ENCODE results near the gene MFRP. TPM values are rescaled to one million over a fixed set of nuclear protein-coding genes. Genes with fewer than 3 reads are reported as not detected.

MFRP gene
- total RNA-seq, 1 experiment from 2014 or later: not detected

DNA sequence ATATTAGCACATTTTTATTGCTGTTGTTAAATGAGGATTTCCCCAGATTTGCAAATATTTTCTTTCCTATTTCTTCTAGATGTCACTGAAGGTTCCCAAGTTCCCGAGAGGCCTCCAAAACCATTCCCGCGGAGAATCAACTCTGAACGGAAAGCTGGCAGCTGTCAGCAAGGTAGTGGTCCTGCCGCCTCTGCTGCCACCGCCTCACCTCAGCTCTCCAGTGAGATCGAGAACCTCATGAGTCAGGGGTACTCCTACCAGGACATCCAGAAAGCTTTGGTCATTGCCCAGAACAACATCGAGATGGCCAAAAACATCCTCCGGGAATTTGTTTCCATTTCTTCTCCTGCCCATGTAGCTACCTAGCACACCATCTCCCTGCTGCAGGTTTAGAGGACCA is 47.1 kb downstream of the MFRP start:
- H3K27me3 Mint-ChIP-seq (ENCODE audit: unreplicated experiment): no peaks in the 10 kb centered on the region
- peaks cover 5% of the 10 kb centered on the region for H3K36me3 Mint-ChIP-seq (ENCODE audit: insufficient read depth, unreplicated experiment)
- no peaks in the 10 kb centered on the region for H3K9me3 Mint-ChIP-seq (ENCODE audit: low read depth, unreplicated experiment)
- DNase-seq: no peak
- H3K4me1 Mint-ChIP-seq (ENCODE audit: low read depth, unreplicated experiment): no peaks in the 10 kb centered on the region
- CTCF ChIA-PET: no interaction called here
- no TSS peak for BruUV-seq (replicated peaks)
- no peak overlapping the region for H3K4me3 Mint-ChIP-seq (ENCODE audit: low read depth, unreplicated experiment)
- TF ChIP-seq, protein P1, sequence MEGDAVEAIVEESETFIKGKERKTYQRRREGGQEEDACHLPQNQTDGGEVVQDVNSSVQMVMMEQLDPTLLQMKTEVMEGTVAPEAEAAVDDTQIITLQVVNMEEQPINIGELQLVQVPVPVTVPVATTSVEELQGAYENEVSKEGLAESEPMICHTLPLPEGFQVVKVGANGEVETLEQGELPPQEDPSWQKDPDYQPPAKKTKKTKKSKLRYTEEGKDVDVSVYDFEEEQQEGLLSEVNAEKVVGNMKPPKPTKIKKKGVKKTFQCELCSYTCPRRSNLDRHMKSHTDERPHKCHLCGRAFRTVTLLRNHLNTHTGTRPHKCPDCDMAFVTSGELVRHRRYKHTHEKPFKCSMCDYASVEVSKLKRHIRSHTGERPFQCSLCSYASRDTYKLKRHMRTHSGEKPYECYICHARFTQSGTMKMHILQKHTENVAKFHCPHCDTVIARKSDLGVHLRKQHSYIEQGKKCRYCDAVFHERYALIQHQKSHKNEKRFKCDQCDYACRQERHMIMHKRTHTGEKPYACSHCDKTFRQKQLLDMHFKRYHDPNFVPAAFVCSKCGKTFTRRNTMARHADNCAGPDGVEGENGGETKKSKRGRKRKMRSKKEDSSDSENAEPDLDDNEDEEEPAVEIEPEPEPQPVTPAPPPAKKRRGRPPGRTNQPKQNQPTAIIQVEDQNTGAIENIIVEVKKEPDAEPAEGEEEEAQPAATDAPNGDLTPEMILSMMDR (IDR thresholded peaks at IDR 0.05; ENCODE audit: unreplicated experiment): no peak
- intact Hi-C loops (cut with micrococcal nuclease; ENCODE audit: unreplicated experiment): no loop called here
- no peak overlapping the region for H3K27ac Mint-ChIP-seq (ENCODE audit: unreplicated experiment)

DNA sequence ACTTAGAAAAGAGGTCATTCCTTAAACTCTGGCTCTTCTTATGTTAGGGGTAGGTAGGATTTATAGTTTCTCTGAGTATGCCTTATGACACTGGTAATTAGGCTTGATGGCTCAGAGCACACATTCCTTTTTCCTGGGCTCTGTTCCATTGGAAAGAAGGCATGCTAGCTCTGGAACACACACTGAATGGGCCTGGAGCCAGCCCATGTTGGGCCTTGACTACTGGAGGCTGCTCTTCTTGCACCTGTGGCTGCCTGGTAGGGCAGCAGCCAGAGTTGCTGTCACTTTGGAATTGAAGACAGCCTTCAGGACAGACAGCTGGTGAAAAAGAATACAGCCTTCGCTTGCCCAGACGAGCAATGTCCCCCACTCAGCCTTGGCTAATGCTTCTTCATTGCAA is 47.8 kb downstream of the MFRP start:
- TF ChIP-seq, protein P1 (IDR thresholded peaks at IDR 0.05; ENCODE audit: unreplicated experiment): no peak
- H3K27ac Mint-ChIP-seq (ENCODE audit: unreplicated experiment): no peak overlapping the region
- H3K4me3 Mint-ChIP-seq (ENCODE audit: low read depth, unreplicated experiment): no peak overlapping the region
- peaks cover 5% of the 10 kb centered on the region for H3K36me3 Mint-ChIP-seq (ENCODE audit: insufficient read depth, unreplicated experiment)
- no peaks in the 10 kb centered on the region for H3K4me1 Mint-ChIP-seq (ENCODE audit: low read depth, unreplicated experiment)
- no peaks in the 10 kb centered on the region for H3K27me3 Mint-ChIP-seq (ENCODE audit: unreplicated experiment)
- intact Hi-C loops (cut with micrococcal nuclease; ENCODE audit: unreplicated experiment): no loop called here
- no peak for DNase-seq
- CTCF ChIA-PET: no interaction called here
- no TSS peak for BruUV-seq (replicated peaks)
- H3K9me3 Mint-ChIP-seq (ENCODE audit: low read depth, unreplicated experiment): no peaks in the 10 kb centered on the region

DNA sequence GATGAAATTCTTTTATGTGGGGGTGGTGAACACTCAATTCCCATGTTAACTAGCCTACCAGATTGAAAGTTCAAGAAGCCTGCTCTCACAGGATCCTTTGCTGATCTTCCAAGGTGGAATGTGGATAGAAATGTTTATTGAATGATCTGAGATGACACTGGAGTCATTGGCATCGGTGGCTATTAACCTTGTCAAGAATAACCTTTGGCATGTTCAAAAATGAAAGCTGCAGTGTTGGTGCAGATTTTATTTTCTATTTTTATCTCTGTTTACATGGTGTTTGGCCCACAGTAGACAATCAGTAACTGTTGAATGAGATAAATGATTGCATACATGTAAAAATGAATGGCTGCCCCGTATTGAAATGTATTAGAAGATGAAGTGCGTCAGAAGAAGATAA is 48.6 kb downstream of the MFRP start:
- Mint-ChIP-seq H3K4me3 (ENCODE audit: low read depth, unreplicated experiment) (no peak overlapping the region), H3K27ac (ENCODE audit: unreplicated experiment) (no peak overlapping the region), H3K36me3 (ENCODE audit: insufficient read depth, unreplicated experiment) (peaks cover 5% of the 10 kb centered on the region), H3K27me3 (ENCODE audit: unreplicated experiment) (no peaks in the 10 kb centered on the region), H3K9me3 (ENCODE audit: low read depth, unreplicated experiment) (no peaks in the 10 kb centered on the region), H3K4me1 (ENCODE audit: low read depth, unreplicated experiment) (no peaks in the 10 kb centered on the region)
- no TSS peak for BruUV-seq (replicated peaks)
- DNase-seq: no peak
- CTCF ChIA-PET: no interaction called here
- TF ChIP-seq, protein P1 (IDR thresholded peaks at IDR 0.05; ENCODE audit: unreplicated experiment): no peak
- intact Hi-C loops (cut with micrococcal nuclease; ENCODE audit: unreplicated experiment): no loop called here

DNA sequence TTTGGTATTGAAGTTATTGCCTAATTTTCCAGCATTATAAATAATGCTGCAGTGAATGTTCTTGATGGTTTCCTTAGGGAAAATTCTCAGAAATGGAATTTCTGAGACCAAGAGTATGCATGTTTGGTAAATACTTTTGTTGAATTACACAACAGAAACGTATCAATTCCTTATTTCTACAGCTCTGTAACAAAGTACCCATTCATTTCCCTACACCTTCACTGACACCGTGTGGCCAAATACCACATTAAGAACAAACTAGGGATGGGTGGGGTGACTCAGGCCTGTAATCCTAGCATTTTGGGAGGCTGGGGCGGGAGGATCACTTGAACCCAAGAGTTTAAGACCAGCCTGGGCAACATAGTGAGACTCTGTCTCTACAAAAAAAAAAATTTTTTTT is 51.3 kb downstream of the MFRP start:
- CTCF ChIA-PET: interaction anchor here (0.6 to 1.2 kb wide), 3 partner anchors 22 to 193 kb away, joined by 3 to 7 read pairs (median 6); no protein-coding TSS in a partner anchor
- no peaks in the 10 kb centered on the region for H3K9me3 Mint-ChIP-seq (ENCODE audit: low read depth, unreplicated experiment)
- H3K27me3 Mint-ChIP-seq (ENCODE audit: unreplicated experiment): no peaks in the 10 kb centered on the region
- intact Hi-C loops (cut with micrococcal nuclease; ENCODE audit: unreplicated experiment): no loop called here
- no TSS peak for BruUV-seq (replicated peaks)
- no peak overlapping the region for H3K27ac Mint-ChIP-seq (ENCODE audit: unreplicated experiment)
- TF ChIP-seq, protein P1 (IDR thresholded peaks at IDR 0.05; ENCODE audit: unreplicated experiment): no peak
- H3K4me1 Mint-ChIP-seq (ENCODE audit: low read depth, unreplicated experiment): no peaks in the 10 kb centered on the region
- no peak for DNase-seq
- no peak overlapping the region for H3K4me3 Mint-ChIP-seq (ENCODE audit: low read depth, unreplicated experiment)
- no peaks in the 10 kb centered on the region for H3K36me3 Mint-ChIP-seq (ENCODE audit: insufficient read depth, unreplicated experiment)
